IPS-18c (cell line): ENCODE measurements around the gene NUP85.

ENCODE experiments used
- H3K4me3 ChIP-seq: 2 replicates; pipeline ENCODE4 v1.7.0; 2013; ENCODE audit warnings: low read depth, mild to moderate bottlenecking, low read length, moderate library complexity; ENCODE audit not compliant: insufficient read depth
- H3K9me3 ChIP-seq: one replicate; pipeline ENCODE4 v1.6.1; 2013; ENCODE audit warnings: mild to moderate bottlenecking, low read length, moderate library complexity; ENCODE audit not compliant: control insufficient read depth, insufficient read depth

The NUP85 gene

GRCh38 chr17:75232786-75233185 lies 27.3 kb downstream of the NUP85 start:
- H3K9me3 ChIP-seq: no peaks in the 10 kb centered on the region
- no peak overlapping the region for H3K4me3 ChIP-seq

GRCh38 chr17:75237100-75238014 lies 31.9 kb downstream of the NUP85 start:
- Histone ChIP-seq H3K4me3 (no peak overlapping the region), H3K9me3 (no peaks in the 10 kb centered on the region)

GRCh38 chr17:75238020-75238580 lies 32.6 kb downstream of the NUP85 start:
- no peaks in the 10 kb centered on the region for H3K9me3 ChIP-seq
- no peak overlapping the region for H3K4me3 ChIP-seq

GRCh38 chr17:75238684-75239191 lies 33.3 kb downstream of the NUP85 start:
- no peak overlapping the region for H3K4me3 ChIP-seq
- H3K9me3 ChIP-seq: no peaks in the 10 kb centered on the region

- H3K9me3 ChIP-seq: no peaks in the 10 kb centered on the region
- no peak overlapping the region for H3K4me3 ChIP-seq
These were observed 33.7 kb downstream of the NUP85 start for GRCh38 chr17:75239214-75239613.

GRCh38 chr17:75239778-75240393 lies 34.4 kb downstream of the NUP85 start:
- H3K4me3 ChIP-seq: no peak overlapping the region
- H3K9me3 ChIP-seq: no peaks in the 10 kb centered on the region

GRCh38 chr17:75240394-75241142 lies 35.1 kb downstream of the NUP85 start:
- H3K9me3 ChIP-seq: no peaks in the 10 kb centered on the region
- no peak overlapping the region for H3K4me3 ChIP-seq

- Histone ChIP-seq H3K9me3 (no peaks in the 10 kb centered on the region), H3K4me3 (no peak overlapping the region)
These were observed 35.6 kb downstream of the NUP85 start for GRCh38 chr17:75241143-75241430.

- H3K4me3 ChIP-seq: no peak overlapping the region
- H3K9me3 ChIP-seq: no peaks in the 10 kb centered on the region
These were observed 36.0 kb downstream of the NUP85 start for GRCh38 chr17:75241502-75241901.

- no peak overlapping the region for H3K4me3 ChIP-seq
- no peaks in the 10 kb centered on the region for H3K9me3 ChIP-seq
These were observed 36.5 kb downstream of the NUP85 start for GRCh38 chr17:75241996-75242460.

GRCh38 chr17:75242461-75243042 lies 37.1 kb downstream of the NUP85 start:
- Histone ChIP-seq H3K4me3 (no peak overlapping the region), H3K9me3 (no peaks in the 10 kb centered on the region)

GRCh38 chr17:75244133-75244866 lies 38.8 kb downstream of the NUP85 start:
- H3K9me3 ChIP-seq: no peaks in the 10 kb centered on the region
- no peak overlapping the region for H3K4me3 ChIP-seq

- Histone ChIP-seq H3K9me3 (no peaks in the 10 kb centered on the region), H3K4me3 (no peak overlapping the region)
These were observed 39.5 kb downstream of the NUP85 start for GRCh38 chr17:75245011-75245410.

GRCh38 chr17:75246404-75246803 lies 40.9 kb downstream of the NUP85 start:
- H3K9me3 ChIP-seq: no peaks in the 10 kb centered on the region

GRCh38 chr17:75249564-75249963 lies 44.1 kb downstream of the NUP85 start:
- Histone ChIP-seq H3K4me3 (no peak overlapping the region), H3K9me3 (no peaks in the 10 kb centered on the region)

More at GRCh38 chr17:75246404-75246803, 40.9 kb downstream of the NUP85 start:
- H3K4me3 ChIP-seq: no peak overlapping the region

GRCh38 chr17:75250009-75250471 lies 44.6 kb downstream of the NUP85 start:
- Histone ChIP-seq H3K4me3 (no peak overlapping the region), H3K9me3 (no peaks in the 10 kb centered on the region)
